HPDE6-E6E7 (cell line): ENCODE data around the gene TEPSIN.

ENCODE experiments used
- DNase-seq: peaks from one replicate; pipeline ENCODE4 v3.0.0; 2011; ENCODE audit warnings: missing footprints; ENCODE audit errors: extremely low spot score

Gene TEPSIN

GRCh38 chr17:81238815-81239713, at the start of gene TEPSIN, which contains the start of gene NDUFAF8:
Gene TEPSIN (minus strand): TSS chr17:81239055. CDS start chr17:81239033, 22 bp downstream.
Gene NDUFAF8 (plus strand): TSS chr17:81239318. CDS start chr17:81239364, 46 bp downstream.
- DNase-seq, result peak; percentile 100

GRCh38 chr17:81287741-81288430, 49.0 kb upstream of the TEPSIN start:
- no peak for DNase-seq

- no peak for DNase-seq
These were observed 48.3 kb upstream of the TEPSIN start for GRCh38 chr17:81287152-81287551.

- DNase-seq, result no peak
These were observed 47.8 kb upstream of the TEPSIN start for GRCh38 chr17:81286491-81287145.

- no peak for DNase-seq
These were observed 47.0 kb upstream of the TEPSIN start for GRCh38 chr17:81285894-81286293.

GRCh38 chr17:81285179-81285878, 46.5 kb upstream of the TEPSIN start:
- DNase-seq, result no peak

- DNase-seq, result no peak
These were observed 44.0 kb upstream of the TEPSIN start for GRCh38 chr17:81282876-81283275.

GRCh38 chr17:81282141-81282540, 43.3 kb upstream of the TEPSIN start:
- DNase-seq, result no peak

GRCh38 chr17:81280571-81280970, 41.7 kb upstream of the TEPSIN start:
- DNase-seq, result no peak

GRCh38 chr17:81279278-81280275, 40.7 kb upstream of the TEPSIN start:
- DNase-seq, result no peak

- DNase-seq, result no peak
These were observed 40.0 kb upstream of the TEPSIN start for GRCh38 chr17:81278831-81279230.

GRCh38 chr17:81277946-81278693, 39.3 kb upstream of the TEPSIN start:
- DNase-seq, result no peak

- DNase-seq, result no peak
These were observed 38.6 kb upstream of the TEPSIN start for GRCh38 chr17:81277421-81277820.

- no peak for DNase-seq
These were observed 37.9 kb upstream of the TEPSIN start for GRCh38 chr17:81276781-81277180.

- DNase-seq, result no peak
These were observed 35.6 kb upstream of the TEPSIN start for GRCh38 chr17:81274471-81274855.

GRCh38 chr17:81273698-81274470, 35.0 kb upstream of the TEPSIN start:
- DNase-seq, result no peak

GRCh38 chr17:81272616-81273015, 33.8 kb upstream of the TEPSIN start:
- DNase-seq, result no peak

- DNase-seq, result no peak
These were observed 32.4 kb upstream of the TEPSIN start for GRCh38 chr17:81271226-81271625.

GRCh38 chr17:81270279-81270678, 31.4 kb upstream of the TEPSIN start:
- no peak for DNase-seq
